HS-5 (cell line): ENCODE measurements around the gene SLC7A9.
"Not testable (repeated sequence)": the region's sequence is repeated elsewhere in the genome, so short reads cannot be mapped to it uniquely, and the experiment has no call there.

Source experiments
- DNase-seq: peaks from one replicate; pipeline ENCODE4 v3.0.0-alpha.2; 2012; ENCODE audit warnings: low read depth

The SLC7A9 gene

GRCh38 chr19:32869369-32869965 is at the start of gene SLC7A9:
TSS of gene SLC7A9 (minus strand) at chr19:32869767. CDS start at chr19:32868534, 1,233 bp downstream.
- no peak for DNase-seq

DNA sequence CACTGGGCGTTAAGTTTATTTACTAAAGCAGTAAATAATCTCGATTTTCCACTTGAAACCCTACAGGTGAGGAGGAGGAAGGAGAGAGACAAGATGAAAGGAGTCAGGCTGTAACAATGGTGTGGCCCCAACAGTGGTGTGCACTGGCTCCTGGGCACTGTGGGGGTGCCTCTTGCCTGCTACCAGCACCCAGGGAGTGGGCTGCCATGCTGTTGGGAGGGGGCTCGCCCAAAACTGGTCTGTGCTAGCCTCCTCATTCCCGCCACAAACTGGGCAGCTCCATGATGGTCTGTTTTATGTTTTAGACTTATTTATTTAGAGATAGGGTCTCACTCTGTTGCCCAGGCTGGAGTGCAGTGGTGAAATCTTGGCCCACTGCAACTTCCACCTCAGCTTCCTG is 49.8 kb upstream of the SLC7A9 start:
- no peak for DNase-seq

DNA sequence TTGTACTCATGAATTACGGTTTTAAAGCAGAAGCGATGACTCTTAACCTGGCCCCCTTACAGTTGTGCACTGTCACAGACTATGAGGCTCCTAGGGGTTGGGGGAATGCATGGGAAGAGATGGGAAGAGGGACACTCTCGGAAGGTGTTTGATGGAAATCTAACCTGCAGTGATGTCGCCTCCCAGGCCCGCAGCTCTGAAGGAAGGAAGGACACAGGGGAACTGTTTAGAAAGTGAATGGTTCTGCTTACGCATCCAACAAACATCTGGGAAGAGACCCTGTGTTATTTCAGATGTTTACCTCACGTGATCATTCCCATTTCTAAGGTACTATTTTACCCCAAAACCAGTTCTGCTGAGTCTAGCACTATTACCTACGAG is 48.0 kb upstream of the SLC7A9 start:
- DNase-seq: no peak

DNA sequence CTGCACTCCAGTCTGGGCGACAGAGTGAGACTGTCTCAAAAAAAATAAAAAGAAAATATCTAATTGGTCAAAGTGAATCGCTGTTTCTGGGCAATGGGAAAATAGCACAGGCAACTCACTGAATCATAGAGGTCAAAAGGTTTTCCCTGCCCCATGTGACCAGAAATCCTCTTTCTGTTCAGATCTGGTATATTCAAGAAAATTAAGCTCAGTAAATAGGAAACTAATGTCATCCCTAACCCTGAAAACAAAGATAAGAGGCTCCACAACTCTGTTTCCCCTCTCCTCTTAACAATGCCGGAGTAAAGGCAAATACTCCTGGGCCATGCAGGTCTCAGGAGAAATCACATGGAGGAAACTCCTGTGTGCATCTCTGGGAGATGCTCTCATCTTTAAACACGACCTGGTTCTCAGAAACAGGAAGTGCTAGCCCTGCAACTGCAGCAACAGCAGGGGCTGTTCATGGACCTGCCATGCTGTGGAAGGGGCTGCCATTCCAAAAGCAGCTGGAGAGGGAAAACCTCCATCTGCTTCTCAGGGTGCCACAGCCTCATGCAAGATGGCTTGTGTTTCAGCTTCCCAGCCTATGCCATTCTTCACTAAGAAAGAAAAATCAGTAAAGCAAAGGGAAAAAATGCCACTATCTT is 47.5 kb upstream of the SLC7A9 start:
- DNase-seq: no peak

- no peak for DNase-seq
These were observed 45.5 kb upstream of the SLC7A9 start for GRCh38 chr19:32914879-32915660.

- DNase-seq: no peak
These were observed 41.9 kb upstream of the SLC7A9 start for GRCh38 chr19:32911467-32911866.

DNA sequence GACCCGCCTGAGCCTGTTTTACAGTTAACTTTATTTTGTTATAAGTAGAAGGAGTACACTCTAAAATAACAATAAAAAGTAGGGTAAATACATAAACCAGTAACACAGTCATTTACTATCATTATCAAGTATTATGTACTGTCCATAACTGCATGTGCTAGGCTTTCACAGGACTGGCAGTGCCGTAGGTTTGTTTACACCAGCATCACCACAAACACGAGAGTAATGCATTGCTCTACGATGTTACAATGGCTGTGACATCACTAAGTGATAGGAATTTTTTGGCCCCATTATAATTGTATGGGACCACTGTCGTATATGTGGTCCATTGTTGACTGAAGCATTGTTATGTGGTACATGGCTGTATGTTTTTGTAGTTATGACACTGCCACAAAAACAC is 41.3 kb upstream of the SLC7A9 start:
- no peak for DNase-seq

GRCh38 chr19:32910094-32910493 is 40.5 kb upstream of the SLC7A9 start:
- no peak for DNase-seq

GRCh38 chr19:32909257-32909656 is 39.7 kb upstream of the SLC7A9 start:
- no peak for DNase-seq

DNA sequence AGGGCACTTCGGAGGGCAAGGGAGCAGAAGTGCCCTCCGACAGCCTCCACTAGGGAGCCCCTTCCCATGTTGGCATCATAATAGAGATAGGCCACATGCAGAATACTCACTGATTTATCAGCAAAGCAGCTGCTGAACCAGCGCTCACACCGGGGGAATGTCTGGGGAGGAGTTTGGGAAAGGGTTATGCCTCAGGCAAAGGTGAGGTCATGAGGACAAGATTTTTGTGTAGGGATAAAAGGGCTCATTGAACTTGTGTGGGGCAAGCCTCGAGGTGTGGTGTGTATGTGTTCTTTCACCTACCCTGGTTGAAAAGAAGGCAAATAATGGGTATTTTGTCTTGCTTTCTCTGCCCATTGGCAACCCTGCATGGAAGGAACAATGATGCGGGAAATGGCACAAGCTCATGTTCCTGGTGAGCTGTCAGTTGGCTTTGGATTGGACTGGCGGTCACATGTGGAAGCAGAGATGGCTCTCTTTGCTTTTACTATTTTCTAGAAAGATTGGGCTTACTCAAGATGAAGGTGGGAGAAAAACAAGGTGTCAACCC is 39.1 kb upstream of the SLC7A9 start:
- DNase-seq: no peak

- no peak for DNase-seq
These were observed 32.9 kb upstream of the SLC7A9 start for GRCh38 chr19:32902448-32902847.

DNA sequence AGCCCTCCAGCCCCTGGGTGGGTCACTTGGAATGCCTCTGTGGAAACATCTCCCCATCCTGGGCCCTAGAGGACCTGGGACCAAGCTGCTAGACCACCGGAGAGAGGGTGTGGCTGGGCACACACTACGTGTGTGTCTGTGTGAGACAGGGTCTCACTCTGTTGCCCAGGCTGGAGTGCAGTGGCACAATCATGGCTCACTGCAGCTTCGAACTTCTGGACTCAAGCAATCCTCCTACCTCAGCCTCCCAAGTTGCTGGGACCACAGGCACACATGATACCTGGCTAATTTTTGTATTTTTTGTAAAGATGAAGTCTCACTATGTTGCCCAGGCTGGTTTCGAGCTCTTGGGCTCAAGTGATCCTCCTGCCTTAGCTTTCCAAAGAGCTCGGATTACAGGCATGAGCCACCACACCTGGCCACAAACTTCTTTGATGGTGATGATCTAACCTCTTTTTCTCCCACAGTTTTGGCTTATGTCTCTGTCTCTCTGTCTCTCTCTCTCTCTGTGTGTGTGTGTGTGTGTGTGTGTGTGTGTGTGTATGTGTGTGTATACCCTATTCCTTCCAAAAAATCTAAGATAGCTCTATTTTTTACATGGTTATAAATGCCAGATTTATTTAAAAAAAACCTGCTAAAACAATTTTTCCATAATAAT is 32.1 kb upstream of the SLC7A9 start:
- DNase-seq: no peak

GRCh38 chr19:32896516-32897214 is 27.1 kb upstream of the SLC7A9 start:
- DNase-seq: no peak

GRCh38 chr19:32895384-32895783 is 25.8 kb upstream of the SLC7A9 start:
- no peak for DNase-seq

GRCh38 chr19:32891609-32892008 is 22.0 kb upstream of the SLC7A9 start:
- DNase-seq: no peak

- DNase-seq: no peak
These were observed 21.3 kb upstream of the SLC7A9 start for GRCh38 chr19:32890841-32891240.

GRCh38 chr19:32890326-32890725 is 20.8 kb upstream of the SLC7A9 start:
- DNase-seq: no peak

GRCh38 chr19:32889137-32889934 is 19.8 kb upstream of the SLC7A9 start:
- DNase-seq: no peak

GRCh38 chr19:32887572-32888215 is 18.1 kb upstream of the SLC7A9 start:
- no peak for DNase-seq

GRCh38 chr19:32886241-32886640 is 16.7 kb upstream of the SLC7A9 start:
- no peak for DNase-seq

GRCh38 chr19:32885255-32885654 is 15.7 kb upstream of the SLC7A9 start:
- not testable (repeated sequence) for DNase-seq
